ENCODE data around the gene P2RY2.

- no peak for TF ChIP-seq CTCF (IDR thresholded peaks at IDR 0.05; ENCODE audit: insufficient read depth, low read depth, low read length)
- no peak for TF ChIP-seq EZH2 (IDR thresholded peaks at IDR 0.05; ENCODE audit: insufficient read depth, low read length)
Observed at GRCh38 chr11:73177380-73177777, 40.7 kb upstream of the P2RY2 start.

Measured in astrocyte (in vitro differentiated cells and primary cell).